Uterine smooth muscle cell (primary cell): Measurements from ENCODE around the gene PRKAG2. TPM values are rescaled to one million over a fixed set of nuclear protein-coding genes. Genes with fewer than 3 reads are reported as not detected.

Source experiments
- total RNA-seq: library from RNA; depleted of rRNA; stranded (reverse); fragments of >200 nt; gene quantifications from 2 replicates; pipeline ENCODE4 v1.2.3, GENCODE V29; 2014

PRKAG2 gene
- 6.4 and 9.2 TPM in 2 replicates for total RNA-seq

GRCh38 chr7:151876899-151877777 is at the start of gene PRKAG2:
Gene PRKAG2, minus strand, starts transcription at chr7:151877115. Its CDS starts 495 bp downstream, at chr7:151876620.

DNA sequence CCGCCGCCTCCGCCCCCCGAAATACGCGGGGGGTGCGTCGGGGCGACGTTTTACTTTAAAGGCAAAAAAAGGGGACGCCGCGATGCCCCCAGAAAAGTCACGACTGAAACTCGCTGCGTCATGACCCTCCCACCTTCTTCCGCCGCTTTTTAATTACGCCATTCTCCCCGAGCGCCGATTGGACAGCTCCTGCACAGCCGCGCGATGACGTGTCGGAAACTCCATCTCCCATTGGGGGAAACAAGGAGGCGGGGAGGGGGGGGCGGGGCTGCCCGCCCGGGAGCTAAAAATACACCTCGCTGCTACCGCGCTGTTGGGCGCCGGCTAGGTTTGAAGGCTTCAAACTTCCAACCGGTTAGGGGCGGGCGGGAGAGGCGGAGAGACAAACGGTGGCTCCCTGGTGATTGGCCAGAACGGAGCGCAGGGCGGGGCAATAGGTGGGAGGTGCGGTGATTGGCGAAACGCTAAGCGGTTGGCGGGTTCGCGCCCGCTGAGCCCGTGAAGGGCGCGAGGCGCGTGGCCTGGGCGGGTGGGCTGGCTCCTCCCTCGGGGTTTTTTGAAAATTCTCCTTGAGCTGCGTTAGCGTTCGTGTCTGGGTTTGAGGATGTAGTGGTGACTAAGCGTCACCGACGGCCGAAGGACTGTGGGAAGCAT is 357.0 kb downstream of the PRKAG2 start, which contains the start of gene RHEB:
Gene RHEB (minus strand): TSS at position 131 of the 654 bp plus-strand sequence. CDS start 384 bp downstream, outside the sequence.

Other genes with a start within 250 kb of the PRKAG2 start
- not detected in 2 replicates for gene GALNTL5, start 79.3 kb upstream of the PRKAG2 start, total RNA-seq
- gene GALNT11, start 148.6 kb upstream of the PRKAG2 start, total RNA-seq: 50.4 and 65.6 TPM in 2 replicates